ENCODE data around the gene CLSTN1. TPM values are rescaled to one million over a fixed set of nuclear protein-coding genes. Genes with fewer than 3 reads are reported as not detected.

CLSTN1 gene
- total RNA-seq, 1 experiment from 2014 or later, result 99.3 TPM

GRCh38 chr1:9690440-9691107, 133.2 kb downstream of the CLSTN1 start:
- Mint-ChIP-seq H3K36me3 (ENCODE audit: insufficient read depth, unreplicated experiment) (peaks cover 32% of the 10 kb centered on the region), H3K27ac (ENCODE audit: unreplicated experiment) (peak overlapping the region; percentile 77), H3K4me3 (ENCODE audit: low read depth, unreplicated experiment) (peak overlapping the region; percentile 87), H3K9me3 (ENCODE audit: low read depth, unreplicated experiment) (no peaks in the 10 kb centered on the region), H3K27me3 (ENCODE audit: unreplicated experiment) (peaks cover 10% of the 10 kb centered on the region), H3K4me1 (ENCODE audit: low read depth, unreplicated experiment) (peaks cover 8% of the 10 kb centered on the region)
- DNase-seq, result no peak
- intact Hi-C loops (cut with micrococcal nuclease; ENCODE audit: unreplicated experiment), result no loop called here
- BruUV-seq (replicated peaks), result no TSS peak
- CTCF ChIA-PET, result no interaction called here
- TF ChIP-seq CTCF (IDR thresholded peaks at IDR 0.05; ENCODE audit: unreplicated experiment), result no peak

DNA sequence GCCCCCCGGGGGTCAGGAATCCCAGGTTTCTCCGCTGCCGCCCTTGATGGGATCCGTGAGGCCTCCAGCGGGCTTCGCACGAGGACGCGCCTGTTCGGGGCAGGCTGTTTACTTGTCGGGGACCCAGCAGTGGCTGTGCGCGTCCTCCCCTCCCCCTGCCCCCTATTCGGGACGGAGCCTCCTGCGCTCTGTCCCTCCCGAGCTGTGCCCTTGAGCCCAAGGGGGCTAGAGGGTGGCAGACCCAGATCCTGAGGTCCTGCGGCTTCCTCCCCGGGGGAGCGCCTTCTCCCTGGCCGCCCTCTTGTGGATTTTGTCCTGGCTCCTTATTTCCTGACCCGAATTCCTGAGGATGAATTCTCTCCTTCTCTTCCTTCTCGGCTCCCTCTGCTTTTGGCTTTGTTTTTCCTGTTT, 133.8 kb downstream of the CLSTN1 start:
- TSS peak; percentile 23 for BruUV-seq (replicated peaks)
- Mint-ChIP-seq H3K4me3 (ENCODE audit: low read depth, unreplicated experiment) (peak overlapping the region; percentile 87), H3K27ac (ENCODE audit: unreplicated experiment) (peak overlapping the region; percentile 77), H3K4me1 (ENCODE audit: low read depth, unreplicated experiment) (peaks cover 8% of the 10 kb centered on the region), H3K27me3 (ENCODE audit: unreplicated experiment) (peaks cover 10% of the 10 kb centered on the region), H3K36me3 (ENCODE audit: insufficient read depth, unreplicated experiment) (peaks cover 32% of the 10 kb centered on the region), H3K9me3 (ENCODE audit: low read depth, unreplicated experiment) (no peaks in the 10 kb centered on the region)
- CTCF ChIA-PET, result no interaction called here
- TF ChIP-seq CTCF (IDR thresholded peaks at IDR 0.05; ENCODE audit: unreplicated experiment), result no peak
- DNase-seq, result no peak
- intact Hi-C loops (cut with micrococcal nuclease; ENCODE audit: unreplicated experiment), result no loop called here

DNA sequence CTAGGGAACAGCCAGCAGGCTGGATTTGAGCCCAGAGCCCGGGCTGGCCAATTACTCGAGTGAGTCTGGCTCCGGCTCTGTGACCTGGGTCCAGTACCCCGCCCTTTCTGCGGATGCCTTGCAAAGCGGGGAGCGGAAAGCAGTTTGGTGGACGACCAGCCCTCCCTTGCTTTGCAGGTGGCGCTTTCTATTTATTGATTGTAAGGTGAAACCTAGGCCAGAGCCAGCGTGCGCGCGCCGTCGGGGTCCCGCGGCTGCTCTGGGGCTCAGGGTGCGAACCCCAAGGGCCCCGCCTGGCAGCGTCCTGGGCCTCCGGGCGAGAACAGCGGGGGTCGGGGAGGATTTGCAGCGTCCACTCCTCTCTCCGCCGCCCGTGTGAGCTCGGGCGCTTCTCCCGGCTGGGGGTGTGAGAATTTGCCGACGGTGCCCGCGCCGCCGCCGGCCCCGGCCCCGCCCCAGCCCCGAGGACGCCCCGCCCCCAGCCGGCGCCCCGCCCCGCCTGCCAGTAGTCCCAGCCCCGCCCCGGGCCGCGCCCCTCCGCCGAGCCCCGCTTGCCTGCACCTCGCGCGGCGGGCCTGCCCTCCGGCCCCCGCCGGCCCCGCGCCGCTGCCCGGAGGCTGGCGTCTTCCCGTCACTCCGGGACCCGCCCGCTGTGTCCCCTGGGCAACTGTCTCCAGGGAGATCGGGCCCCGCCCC, 134.6 kb downstream of the CLSTN1 start:
- intact Hi-C loops (cut with micrococcal nuclease; ENCODE audit: unreplicated experiment), result no loop called here
- no TSS peak for BruUV-seq (replicated peaks)
- Mint-ChIP-seq H3K4me1 (ENCODE audit: low read depth, unreplicated experiment) (peaks cover 8% of the 10 kb centered on the region), H3K27ac (ENCODE audit: unreplicated experiment) (no peak overlapping the region), H3K27me3 (ENCODE audit: unreplicated experiment) (peaks cover 10% of the 10 kb centered on the region), H3K9me3 (ENCODE audit: low read depth, unreplicated experiment) (no peaks in the 10 kb centered on the region), H3K4me3 (ENCODE audit: low read depth, unreplicated experiment) (peak overlapping the region; percentile 87), H3K36me3 (ENCODE audit: insufficient read depth, unreplicated experiment) (peaks cover 32% of the 10 kb centered on the region)
- peak; percentile 85 for DNase-seq
- CTCF ChIA-PET, result interaction anchor here (0.5 kb wide), 1 partner anchor 62 kb away, joined by 3 read pairs; no protein-coding TSS in a partner anchor
- TF ChIP-seq CTCF (IDR thresholded peaks at IDR 0.05; ENCODE audit: unreplicated experiment), result no peak

DNA sequence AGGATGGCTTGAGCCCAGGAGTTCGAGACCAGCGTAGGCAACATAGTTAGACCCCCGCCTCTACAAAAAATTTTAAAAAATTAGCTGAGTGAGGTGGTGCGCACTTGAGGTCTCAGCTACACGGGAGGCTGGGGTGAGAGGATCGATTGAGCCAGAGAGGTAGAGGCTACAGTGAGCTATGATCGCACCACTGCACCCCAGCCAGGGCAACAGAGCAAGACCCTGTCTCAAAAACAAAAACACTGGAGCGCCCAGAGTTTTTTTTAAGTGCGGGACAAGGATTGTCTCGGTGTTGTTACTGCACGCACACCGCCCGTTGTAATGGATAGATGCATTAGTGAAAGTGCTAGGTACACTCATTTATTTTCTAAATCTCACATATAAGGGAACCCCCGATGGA, 135.2 kb downstream of the CLSTN1 start:
- DNase-seq, result no peak
- Mint-ChIP-seq H3K36me3 (ENCODE audit: insufficient read depth, unreplicated experiment) (peaks cover 32% of the 10 kb centered on the region), H3K9me3 (ENCODE audit: low read depth, unreplicated experiment) (no peaks in the 10 kb centered on the region), H3K4me1 (ENCODE audit: low read depth, unreplicated experiment) (peaks cover 8% of the 10 kb centered on the region), H3K4me3 (ENCODE audit: low read depth, unreplicated experiment) (peak overlapping the region; percentile 75), H3K27ac (ENCODE audit: unreplicated experiment) (no peak overlapping the region), H3K27me3 (ENCODE audit: unreplicated experiment) (peaks cover 10% of the 10 kb centered on the region)
- BruUV-seq (replicated peaks), result no TSS peak
- CTCF ChIA-PET, result no interaction called here
- TF ChIP-seq CTCF (IDR thresholded peaks at IDR 0.05; ENCODE audit: unreplicated experiment), result no peak
- intact Hi-C loops (cut with micrococcal nuclease; ENCODE audit: unreplicated experiment), result no loop called here

All from Calu3 (cell line).